Spinal cord (tissue), 10 donors: ENCODE results near the gene WNT4. TPM values are rescaled to one million over a fixed set of nuclear protein-coding genes. Genes with fewer than 3 reads are reported as not detected.

Experiments used
- DNase-seq, 6 donors: peaks; one replicate each; pipeline versions ENCODE4 v3.0.0 to v3.0.0-alpha.2; 2013 to 2015; ENCODE audit warnings: low spot score in 6 of 6, low read depth in 4 of 6
- H3K27ac ChIP-seq: one replicate; pipeline ENCODE4 v1.5.1; 2013; ENCODE audit warnings: low read depth, low read length, control low read depth
- H3K27me3 ChIP-seq: one replicate; pipeline ENCODE4 v1.6.1; 2013; ENCODE audit warnings: low read length; ENCODE audit not compliant: control insufficient read depth, insufficient read depth
- H3K36me3 ChIP-seq: one replicate; pipeline ENCODE4 v1.6.1; 2013; ENCODE audit warnings: low read length; ENCODE audit not compliant: control insufficient read depth, insufficient read depth
- H3K4me1 ChIP-seq: one replicate; pipeline ENCODE4 v1.6.1; 2013; ENCODE audit warnings: low read length; ENCODE audit not compliant: control insufficient read depth, insufficient read depth
- H3K4me3 ChIP-seq: one replicate; pipeline ENCODE4 v1.5.1; 2013; ENCODE audit warnings: low read depth, low read length, control low read depth
- H3K9me3 ChIP-seq: one replicate; pipeline ENCODE4 v1.6.1; 2013; ENCODE audit warnings: low read length; ENCODE audit not compliant: control insufficient read depth, insufficient read depth
- whole genome bisulfite sequencing: methylation state at CpG from one replicate; pipeline ENCODE4 v1.1.5; 2013; ENCODE audit warnings: missing lambda C conversion rate; ENCODE audit not compliant: insufficient coverage; 5-methylcytosine and 5-hydroxymethylcytosine counted together
- polyA plus RNA-seq, 2 donors: library from polyadenylated mRNA; unstranded; fragments of 120-200 nt; gene quantifications; one replicate each; pipeline ENCODE4 v1.2.1, GENCODE V29; 2013; ENCODE audit not compliant: insufficient read length in 2 of 2
- total RNA-seq, 2 donors: library from RNA; depleted of rRNA in 1 of 2; stranded (reverse); fragments of 120-200 nt in 1 of 2; fragments of >200 nt in 1 of 2; gene quantifications; one replicate each; pipeline versions ENCODE4 v1.2.3 to v1.2.4, GENCODE V29; 2013 to 2014
- donor health status: healthy.

Gene WNT4
- total and polyA plus RNA-seq, 4 donors = 12.9 to 35.0 (median 26.6) TPM

- Histone ChIP-seq H3K4me1 (peaks cover 8% of the 10 kb centered on the region), H3K27ac (no peak overlapping the region)
Measured at GRCh38 chr1:22074803-22075202, 68.1 kb downstream of the WNT4 start.

GRCh38 chr1:22071511-22071910, 71.4 kb downstream of the WNT4 start:
- Histone ChIP-seq H3K4me3 (no peak overlapping the region), H3K9me3 (no peaks in the 10 kb centered on the region), H3K36me3 (peaks cover 5% of the 10 kb centered on the region), H3K4me1 (peaks cover 5% of the 10 kb centered on the region), H3K27me3 (no peaks in the 10 kb centered on the region), H3K27ac (no peak overlapping the region)
- no CpG with 5 or more reads among the region's 2 CpGs for WGBS
- DNase-seq = no peak

More at GRCh38 chr1:22074803-22075202, 68.1 kb downstream of the WNT4 start:
- no CpG with 5 or more reads among the region's 1 CpG for WGBS
- no peak overlapping the region for H3K4me3 ChIP-seq
- H3K9me3 ChIP-seq = no peaks in the 10 kb centered on the region
- DNase-seq = no peak
- H3K36me3 ChIP-seq = peaks cover 12% of the 10 kb centered on the region
- H3K27me3 ChIP-seq = no peaks in the 10 kb centered on the region

Other genes starting within 250 kb of the WNT4 start
- gene HSPG2, start 205.8 kb downstream of the WNT4 start, total RNA-seq = 10 to 100 TPM; 57.5 to 72.1 TPM
- 10 to 100 TPM; 49.6 to 85.8 TPM for gene HSPG2, start 205.8 kb downstream of the WNT4 start, polyA plus RNA-seq
- not detected for gene CELA3B, start 166.1 kb downstream of the WNT4 start, total RNA-seq
- under 1 TPM in 1 of 2 donors, not detected in 1; 0.50 TPM for gene CELA3B, start 166.1 kb downstream of the WNT4 start, polyA plus RNA-seq
- not detected for gene CELA3A, start 141.4 kb downstream of the WNT4 start, total RNA-seq
- gene CELA3A, start 141.4 kb downstream of the WNT4 start, polyA plus RNA-seq = not detected
- gene CDC42, start 90.4 kb downstream of the WNT4 start, total RNA-seq = 100 to 1,000 TPM; 387 to 542 TPM
- gene CDC42, start 90.4 kb downstream of the WNT4 start, polyA plus RNA-seq = 100 to 1,000 TPM; 401 to 449 TPM